Nephron (organoid): ENCODE results near the gene MISP.

Experiments used
- H3K27ac Mint-ChIP-seq, 3 experiments: 2 replicates each; pipeline ENCODE4 v1.8.0; 2020; ENCODE audit warnings: mixed read lengths in 3 of 3, mild to moderate bottlenecking in 2 of 3, moderate library complexity in 1 of 3
- H3K27me3 Mint-ChIP-seq: 2 replicates; pipeline ENCODE4 v1.8.0; 2021; ENCODE audit warnings: low read depth, mild to moderate bottlenecking, moderate library complexity, mixed read lengths
- H3K36me3 Mint-ChIP-seq: 2 replicates; pipeline ENCODE4 v1.8.0; 2020; ENCODE audit warnings: low read depth, mixed read lengths
- H3K4me1 Mint-ChIP-seq: 2 replicates; pipeline ENCODE4 v1.8.0; 2020; ENCODE audit warnings: mixed read lengths
- H3K4me3 Mint-ChIP-seq, 3 experiments: 2 replicates each; pipeline ENCODE4 v1.8.0; 2020; ENCODE audit warnings: mild to moderate bottlenecking in 3 of 3, mixed read lengths in 3 of 3, moderate library complexity in 2 of 3
- H3K9me3 Mint-ChIP-seq: 2 replicates; pipeline ENCODE4 v1.8.0; 2020; ENCODE audit warnings: mixed read lengths
- CTCF ChIP-seq, 3 experiments: fragments of 200-600 bp; sonication (generic); IDR thresholded peaks; one replicate each; pipeline ENCODE4 v1.5.0; 2021; ENCODE audit warnings: antibody characterized with exemption in 3 of 3; ENCODE audit not compliant: unreplicated experiment in 3 of 3

The MISP gene

GRCh38 chr19:805166-805551, 54.2 kb downstream of the MISP start:
- Mint-ChIP-seq H3K4me1 (peaks cover 43% of the 10 kb centered on the region), H3K27me3 (no peaks in the 10 kb centered on the region), H3K36me3 (peaks cover 53% of the 10 kb centered on the region), H3K27ac (no peak overlapping the region), H3K4me3 (no peak overlapping the region), H3K9me3 (no peaks in the 10 kb centered on the region)
- no peak for TF ChIP-seq CTCF (IDR thresholded peaks at IDR 0.05; ENCODE audit: unreplicated experiment in 3 of 3)

GRCh38 chr19:805600-806550, 55.0 kb downstream of the MISP start:
- Mint-ChIP-seq H3K27ac (no peak overlapping the region), H3K4me1 (peaks cover 37% of the 10 kb centered on the region), H3K9me3 (no peaks in the 10 kb centered on the region), H3K36me3 (peaks cover 53% of the 10 kb centered on the region), H3K27me3 (no peaks in the 10 kb centered on the region), H3K4me3 (no peak overlapping the region)
- TF ChIP-seq CTCF (IDR thresholded peaks at IDR 0.05; ENCODE audit: unreplicated experiment in 3 of 3): no peak

GRCh38 chr19:806815-807421, 56.0 kb downstream of the MISP start:
- peaks cover 27% of the 10 kb centered on the region for H3K4me1 Mint-ChIP-seq
- no peak overlapping the region for H3K4me3 Mint-ChIP-seq
- no peaks in the 10 kb centered on the region for H3K27me3 Mint-ChIP-seq
- H3K9me3 Mint-ChIP-seq: no peaks in the 10 kb centered on the region
- peak overlapping the region in 2 of 3 experiments; percentile 21 to 45 for H3K27ac Mint-ChIP-seq
- TF ChIP-seq CTCF (IDR thresholded peaks at IDR 0.05; ENCODE audit: unreplicated experiment in 3 of 3): no peak
- peaks cover 61% of the 10 kb centered on the region for H3K36me3 Mint-ChIP-seq

- H3K27ac Mint-ChIP-seq: peak overlapping the region in 2 of 3 experiments; percentile 21 to 45
- no peak for TF ChIP-seq CTCF (IDR thresholded peaks at IDR 0.05; ENCODE audit: unreplicated experiment in 3 of 3)
- H3K4me3 Mint-ChIP-seq: no peak overlapping the region
- H3K36me3 Mint-ChIP-seq: peaks cover 58% of the 10 kb centered on the region
- peaks cover 18% of the 10 kb centered on the region for H3K4me1 Mint-ChIP-seq
- H3K27me3 Mint-ChIP-seq: no peaks in the 10 kb centered on the region
- H3K9me3 Mint-ChIP-seq: no peaks in the 10 kb centered on the region
Measured at GRCh38 chr19:807627-808422, 56.9 kb downstream of the MISP start.

GRCh38 chr19:808423-808775, 57.5 kb downstream of the MISP start:
- Mint-ChIP-seq H3K4me1 (peaks cover 12% of the 10 kb centered on the region), H3K27me3 (no peaks in the 10 kb centered on the region), H3K4me3 (no peak overlapping the region), H3K27ac (no peak overlapping the region), H3K36me3 (peaks cover 52% of the 10 kb centered on the region), H3K9me3 (no peaks in the 10 kb centered on the region)
- TF ChIP-seq CTCF (IDR thresholded peaks at IDR 0.05; ENCODE audit: unreplicated experiment in 3 of 3): no peak
